Neural cell (in vitro differentiated cells): ENCODE results near the gene SCUBE2. TPM values are rescaled to one million over a fixed set of nuclear protein-coding genes. Genes with fewer than 3 reads are reported as not detected.

Experiments
- H2AFZ ChIP-seq: fragments of 200-600, 300-800 bp; sonication (generic), shearing (Covaris generic); 2 replicates; pipeline ENCODE4 v1.6.0; 2014; ENCODE audit warnings: low read depth, mild to moderate bottlenecking, antibody characterized with exemption, low read length, moderate library complexity
- H3F3A ChIP-seq: fragments of 200-600 bp; shearing (Covaris generic); 2 replicates; pipeline ENCODE4 v1.6.1; 2016; ENCODE audit warnings: mild to moderate bottlenecking, moderate library complexity, mixed read lengths, antibody characterized with exemption, low read length; ENCODE audit not compliant: insufficient read depth, poor library complexity, severe bottlenecking
- H3K27ac ChIP-seq: fragments of 200-600, 300-800 bp; sonication (generic), shearing (Covaris generic); 2 replicates; pipeline ENCODE4 v1.5.1; 2014; ENCODE audit warnings: mild to moderate bottlenecking, low read length, moderate library complexity
- H3K27me3 ChIP-seq: fragments of 300-800, 200-600 bp; sonication (generic), shearing (Covaris generic); 2 replicates; pipeline ENCODE4 v1.6.0; 2014; ENCODE audit warnings: mild to moderate bottlenecking, low read depth, low read length, moderate library complexity; ENCODE audit not compliant: insufficient read depth
- H3K36me3 ChIP-seq: fragments of 300-800, 200-600 bp; sonication (generic), shearing (Covaris generic); 2 replicates; pipeline ENCODE4 v1.5.1; 2014; ENCODE audit warnings: mild to moderate bottlenecking, antibody characterized with exemption, low read length, moderate library complexity; ENCODE audit not compliant: insufficient read depth
- H3K4me2 ChIP-seq: fragments of 300-800, 200-600 bp; sonication (generic), shearing (Covaris generic); 2 replicates; pipeline ENCODE4 v1.6.0; 2014; ENCODE audit warnings: mild to moderate bottlenecking, low read length
- H3K4me3 ChIP-seq: fragments of 300-800, 200-600 bp; sonication (generic), shearing (Covaris generic); 2 replicates; pipeline ENCODE4 v1.5.1; 2014; ENCODE audit warnings: mild to moderate bottlenecking, low read length, moderate library complexity
- H3K79me2 ChIP-seq: fragments of 200-600 bp; shearing (Covaris generic); replicated peaks from 2 replicates; pipeline ENCODE4 v1.6.0; 2014; ENCODE audit warnings: mild to moderate bottlenecking, low read length, moderate library complexity; ENCODE audit not compliant: insufficient read depth
- H3K9ac ChIP-seq: fragments of 300-800, 200-600 bp; sonication (generic), shearing (Covaris generic); 2 replicates; pipeline ENCODE4 v1.6.1; 2016; ENCODE audit warnings: mild to moderate bottlenecking, low read length, mixed read lengths
- H3K9me2 ChIP-seq: fragments of 200-600 bp; shearing (Covaris generic); 2 replicates; pipeline ENCODE4 v1.6.1; 2016; ENCODE audit warnings: mild to moderate bottlenecking, low read length, mixed read lengths; ENCODE audit not compliant: insufficient read depth
- H3K9me3 ChIP-seq: fragments of 200-600, 300-800 bp; sonication (generic), shearing (Covaris generic); 2 replicates; pipeline ENCODE4 v1.6.1; 2016; ENCODE audit warnings: mild to moderate bottlenecking, mixed run types, low read length, moderate library complexity, mixed read lengths
- H4K20me1 ChIP-seq: fragments of 200-600 bp; shearing (Covaris generic); 2 replicates; pipeline ENCODE4 v1.6.1; 2016; ENCODE audit warnings: mild to moderate bottlenecking, mixed run types; ENCODE audit not compliant: insufficient read depth
- EP300 ChIP-seq: fragments of 450-650 bp; conservative IDR thresholded peaks from 2 replicates; pipeline ENCODE4 v1.6.1; 2014; ENCODE audit warnings: antibody characterized with exemption, mild to moderate bottlenecking, moderate library complexity; ENCODE audit not compliant: poor library complexity, severe bottlenecking
- EZH2 ChIP-seq: fragments of 200-600, 300-800 bp; shearing (Covaris generic), sonication (generic); IDR thresholded peaks from 2 replicates; pipeline ENCODE4 v1.6.1; 2014; ENCODE audit warnings: antibody characterized with exemption, low read length, borderline replicate concordance, mild to moderate bottlenecking; ENCODE audit not compliant: insufficient read depth, poor library complexity, severe bottlenecking
- MXI1 ChIP-seq: fragments of 450-650 bp; conservative IDR thresholded peaks from 2 replicates; pipeline ENCODE4 v1.6.1; 2014; ENCODE audit warnings: antibody characterized with exemption, mild to moderate bottlenecking; ENCODE audit not compliant: poor library complexity, severe bottlenecking
- POLR2AphosphoS5 ChIP-seq: IDR thresholded peaks from 2 replicates; pipeline ENCODE4 v1.6.1; 2012
- RAD21 ChIP-seq: fragments of 450-650 bp; conservative IDR thresholded peaks from 2 replicates; pipeline ENCODE4 v1.6.1; 2014; ENCODE audit warnings: antibody characterized with exemption, mild to moderate bottlenecking, moderate library complexity
- REST ChIP-seq: IDR thresholded peaks from 2 replicates; pipeline ENCODE4 v1.6.1; 2012; ENCODE audit warnings: borderline replicate concordance
- SMC3 ChIP-seq: fragments of 450-650 bp; conservative IDR thresholded peaks from 2 replicates; pipeline ENCODE4 v1.6.1; 2014; ENCODE audit warnings: antibody characterized with exemption, mild to moderate bottlenecking, moderate library complexity; ENCODE audit not compliant: poor library complexity
- TAF1 ChIP-seq: IDR thresholded peaks from 2 replicates; pipeline ENCODE4 v1.6.1; 2012; ENCODE audit warnings: low read depth
- polyA plus RNA-seq: library from polyadenylated mRNA; depleted of rRNA; stranded (reverse); fragments of >200 nt; gene quantifications from 2 replicates; pipeline ENCODE4 v1.2.3, GENCODE V29; 2014
- TF ChIP-seq, protein P1 (sequence below): fragments of 450-650 bp; IDR thresholded peaks from 2 replicates; pipeline ENCODE4 v1.5.1; 2014; ENCODE audit warnings: antibody characterized with exemption, mild to moderate bottlenecking, moderate library complexity; ENCODE audit not compliant: poor library complexity, severe bottlenecking

The SCUBE2 gene
- polyA plus RNA-seq, 1 donor from 2014 or later, result 2.6 TPM

DNA sequence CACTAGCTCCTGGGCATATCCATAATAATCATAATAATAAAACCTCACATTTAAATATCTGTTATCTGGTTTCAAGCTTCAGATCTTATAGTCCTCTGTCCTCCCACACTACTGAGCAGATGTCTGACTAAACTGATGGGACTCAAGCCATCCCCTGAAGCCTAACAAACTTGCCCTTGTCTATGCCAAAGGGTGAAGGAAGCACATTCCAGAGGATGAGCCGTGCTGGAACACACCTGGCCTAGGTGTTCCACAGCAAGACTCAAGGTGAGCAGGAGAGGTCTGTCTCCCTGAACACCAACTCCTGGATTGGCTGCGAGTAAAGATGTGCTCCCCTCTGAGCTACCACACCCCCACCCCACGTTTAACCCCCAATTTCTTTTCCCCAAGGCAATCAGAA, 14.7 kb downstream of the SCUBE2 start:
- no peak overlapping the region for H3K27ac ChIP-seq

DNA sequence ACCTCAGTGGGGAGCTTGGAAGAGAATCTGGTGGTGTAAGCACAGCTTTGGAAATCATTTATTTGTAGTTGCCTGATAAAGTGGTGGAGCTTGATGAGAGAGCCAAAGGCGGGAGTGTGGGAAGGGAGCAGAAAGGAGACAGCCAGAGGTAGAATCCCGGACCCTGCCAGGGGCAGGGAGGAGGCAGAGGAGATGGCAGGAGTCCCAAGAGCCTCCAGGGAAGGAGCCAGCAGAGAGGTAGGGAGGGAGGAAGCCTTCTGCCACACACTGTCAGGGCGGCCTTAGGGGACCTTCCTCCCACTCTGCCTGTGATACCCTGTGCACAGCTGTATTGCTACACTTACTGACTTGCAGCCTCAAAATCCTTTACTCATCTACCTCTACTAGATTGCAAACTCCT, 15.4 kb downstream of the SCUBE2 start:
- Histone ChIP-seq H3K79me2 (no peaks in the 10 kb centered on the region), H2AFZ (no peak overlapping the region), H3K9ac (no peak overlapping the region), H3K27ac (no peak overlapping the region), H3K9me3 (no peaks in the 10 kb centered on the region), H3K36me3 (no peaks in the 10 kb centered on the region), H3K27me3 (no peaks in the 10 kb centered on the region), H3K4me2 (no peak overlapping the region), H3K9me2 (no peaks in the 10 kb centered on the region), H3F3A (no peaks in the 10 kb centered on the region), H4K20me1 (no peaks in the 10 kb centered on the region), H3K4me3 (no peak overlapping the region)
- TF ChIP-seq REST, result no peak
- TF ChIP-seq POLR2AphosphoS5, result no peak
- TF ChIP-seq EP300, result no peak
- TF ChIP-seq, protein P1, sequence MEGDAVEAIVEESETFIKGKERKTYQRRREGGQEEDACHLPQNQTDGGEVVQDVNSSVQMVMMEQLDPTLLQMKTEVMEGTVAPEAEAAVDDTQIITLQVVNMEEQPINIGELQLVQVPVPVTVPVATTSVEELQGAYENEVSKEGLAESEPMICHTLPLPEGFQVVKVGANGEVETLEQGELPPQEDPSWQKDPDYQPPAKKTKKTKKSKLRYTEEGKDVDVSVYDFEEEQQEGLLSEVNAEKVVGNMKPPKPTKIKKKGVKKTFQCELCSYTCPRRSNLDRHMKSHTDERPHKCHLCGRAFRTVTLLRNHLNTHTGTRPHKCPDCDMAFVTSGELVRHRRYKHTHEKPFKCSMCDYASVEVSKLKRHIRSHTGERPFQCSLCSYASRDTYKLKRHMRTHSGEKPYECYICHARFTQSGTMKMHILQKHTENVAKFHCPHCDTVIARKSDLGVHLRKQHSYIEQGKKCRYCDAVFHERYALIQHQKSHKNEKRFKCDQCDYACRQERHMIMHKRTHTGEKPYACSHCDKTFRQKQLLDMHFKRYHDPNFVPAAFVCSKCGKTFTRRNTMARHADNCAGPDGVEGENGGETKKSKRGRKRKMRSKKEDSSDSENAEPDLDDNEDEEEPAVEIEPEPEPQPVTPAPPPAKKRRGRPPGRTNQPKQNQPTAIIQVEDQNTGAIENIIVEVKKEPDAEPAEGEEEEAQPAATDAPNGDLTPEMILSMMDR, result no peak
- no peak for TF ChIP-seq TAF1
- no peak for TF ChIP-seq EZH2
- TF ChIP-seq RAD21, result no peak
- no peak for TF ChIP-seq MXI1

More for the DNA sequence above, 14.7 kb downstream of the SCUBE2 start:
- no peak overlapping the region for H2AFZ ChIP-seq
- no peak overlapping the region for H3K4me2 ChIP-seq
- no peaks in the 10 kb centered on the region for H4K20me1 ChIP-seq
- H3K36me3 ChIP-seq, result no peaks in the 10 kb centered on the region
- H3K4me3 ChIP-seq, result no peak overlapping the region
- no peaks in the 10 kb centered on the region for H3K79me2 ChIP-seq
- H3K27me3 ChIP-seq, result no peaks in the 10 kb centered on the region
- no peaks in the 10 kb centered on the region for H3K9me3 ChIP-seq
- TF ChIP-seq TAF1, result no peak
- TF ChIP-seq POLR2AphosphoS5, result no peak
- TF ChIP-seq EZH2, result no peak
- TF ChIP-seq MXI1, result no peak
- TF ChIP-seq EP300, result no peak
- TF ChIP-seq REST, result no peak
- TF ChIP-seq SMC3, result no peak
- no peak for TF ChIP-seq RAD21
- TF ChIP-seq, protein P1, result no peak
- H3F3A ChIP-seq, result no peaks in the 10 kb centered on the region
- H3K9ac ChIP-seq, result no peak overlapping the region
- no peaks in the 10 kb centered on the region for H3K9me2 ChIP-seq
